Mesenchymal stem cell (in vitro differentiated cells and primary cell): ENCODE data around the gene ADAM22.
A peak's percentile ranks its signal among the peaks of the same experiment; 100 is the strongest.

ENCODE experiments used
- DNase-seq: peaks from one replicate; pipeline ENCODE4 v3.0.0-alpha.2; 2013
- H2AFZ ChIP-seq: one replicate; pipeline ENCODE4 v1.6.1; 2013; ENCODE audit warnings: low read depth, mild to moderate bottlenecking, control low read depth, inconsistent platforms, low read length, moderate library complexity
- H2AK5ac ChIP-seq: 2 replicates; pipeline ENCODE4 v1.6.1; 2013; ENCODE audit warnings: low read length, moderate library complexity, mild to moderate bottlenecking, inconsistent platforms; ENCODE audit not compliant: severe bottlenecking
- H2BK120ac ChIP-seq: one replicate; pipeline ENCODE4 v1.6.1; 2013; ENCODE audit warnings: low read depth, mild to moderate bottlenecking, inconsistent platforms, low read length, moderate library complexity
- H2BK12ac ChIP-seq, 2 experiments: one replicate each; pipeline ENCODE4 v1.6.1; 2013; ENCODE audit warnings: inconsistent platforms in 2 of 2, low read length in 2 of 2, mild to moderate bottlenecking in 2 of 2, moderate library complexity in 2 of 2, control low read depth in 1 of 2
- H2BK15ac ChIP-seq: one replicate; pipeline ENCODE4 v1.6.1; 2013; ENCODE audit warnings: mild to moderate bottlenecking, low read depth, inconsistent platforms; ENCODE audit not compliant: poor library complexity, severe bottlenecking
- H2BK5ac ChIP-seq: 2 replicates; pipeline ENCODE4 v1.6.1; 2013; ENCODE audit warnings: low read depth, mild to moderate bottlenecking, low read length, control low read depth, inconsistent platforms; ENCODE audit not compliant: poor library complexity, severe bottlenecking
- H3K14ac ChIP-seq, 2 experiments: one replicate each; pipeline ENCODE4 v1.6.1; 2013; ENCODE audit warnings: inconsistent platforms in 2 of 2, low read length in 2 of 2, control low read depth in 1 of 2, mild to moderate bottlenecking in 1 of 2, moderate library complexity in 1 of 2
- H3K18ac ChIP-seq, 2 experiments: one replicate each; pipeline ENCODE4 v1.6.1; 2013; ENCODE audit warnings: inconsistent platforms in 2 of 2, low read length in 2 of 2, control low read depth in 1 of 2, low read depth in 1 of 2, mild to moderate bottlenecking in 1 of 2
- H3K23ac ChIP-seq, 2 experiments: one replicate each; pipeline ENCODE4 v1.6.1; 2013; ENCODE audit warnings: inconsistent platforms in 2 of 2, low read length in 2 of 2, mild to moderate bottlenecking in 2 of 2, moderate library complexity in 2 of 2, control low read depth in 1 of 2
- H3K27ac ChIP-seq: 2 replicates; pipeline ENCODE4 v1.5.1; 2013; ENCODE audit warnings: mild to moderate bottlenecking, moderate library complexity, low read length, control low read depth, inconsistent platforms; ENCODE audit not compliant: poor library complexity, severe bottlenecking
- H3K27me3 ChIP-seq, 2 experiments: 2 replicates each; pipeline versions ENCODE4 v1.6.1 to v1.7.0; 2013; ENCODE audit warnings: low read length in 2 of 2, mild to moderate bottlenecking in 2 of 2, moderate library complexity in 2 of 2, control low read depth in 1 of 2, inconsistent platforms in 1 of 2; ENCODE audit not compliant: control insufficient read depth in 1 of 2, insufficient read depth in 1 of 2
- H3K36me3 ChIP-seq, 2 experiments: 2 replicates each; pipeline versions ENCODE4 v1.6.1 to v1.7.0; 2013; ENCODE audit warnings: low read length in 2 of 2, control low read depth in 1 of 2, inconsistent platforms in 1 of 2, low read depth in 1 of 2, mild to moderate bottlenecking in 1 of 2; ENCODE audit not compliant: insufficient read depth in 2 of 2, control insufficient read depth in 1 of 2
- H3K4ac ChIP-seq, 2 experiments: one replicate each; pipeline ENCODE4 v1.6.1; 2013; ENCODE audit warnings: inconsistent platforms in 2 of 2, low read length in 2 of 2, mild to moderate bottlenecking in 2 of 2, moderate library complexity in 2 of 2, control low read depth in 1 of 2, low read depth in 1 of 2
- H3K4me1 ChIP-seq: 2 replicates; pipeline ENCODE4 v1.6.1; 2013; ENCODE audit warnings: low read depth, low read length, control low read depth; ENCODE audit not compliant: control insufficient read depth, insufficient read depth
- H3K4me2 ChIP-seq: 2 replicates; pipeline ENCODE4 v1.6.1; 2013; ENCODE audit warnings: low read length, mild to moderate bottlenecking, inconsistent platforms; ENCODE audit not compliant: poor library complexity, severe bottlenecking
- H3K4me3 ChIP-seq, 2 experiments: 2 replicates each; pipeline versions ENCODE4 v1.5.1 to v1.7.0; 2013; ENCODE audit warnings: low read length in 2 of 2, mild to moderate bottlenecking in 2 of 2, control low read depth in 1 of 2, low read depth in 1 of 2; ENCODE audit not compliant: insufficient read depth in 1 of 2
- H3K79me1 ChIP-seq: replicated peaks from 2 replicates; pipeline ENCODE4 v1.6.1; 2013; ENCODE audit warnings: mild to moderate bottlenecking, control low read depth, low read length, inconsistent platforms; ENCODE audit not compliant: poor library complexity, severe bottlenecking
- H3K9ac ChIP-seq: 2 replicates; pipeline ENCODE4 v1.7.0; 2013; ENCODE audit warnings: mild to moderate bottlenecking, low read length, moderate library complexity
- H3K9me3 ChIP-seq: 2 replicates; pipeline ENCODE4 v1.7.0; 2013; ENCODE audit warnings: mild to moderate bottlenecking, low read length; ENCODE audit not compliant: control insufficient read depth
- H4K8ac ChIP-seq: one replicate; pipeline ENCODE4 v1.6.1; 2013; ENCODE audit warnings: inconsistent platforms, mild to moderate bottlenecking, low read length, moderate library complexity
- H4K91ac ChIP-seq: one replicate; pipeline ENCODE4 v1.6.1; 2013; ENCODE audit warnings: mild to moderate bottlenecking, low read length, inconsistent platforms
- WGBS: methylation state at CpG from one replicate; pipeline ENCODE4 v1.1.7; 2013; ENCODE audit warnings: mixed read lengths; 5-methylcytosine and 5-hydroxymethylcytosine counted together

Gene ADAM22

GRCh38 chr7:87999261-87999660, 65.2 kb downstream of the ADAM22 start:
- WGBS: no CpG with 5 or more reads among the region's 1 CpG
- no peak overlapping the region for H3K9ac ChIP-seq
- H3K4ac ChIP-seq: no peak overlapping the region
- no peak overlapping the region for H3K4me3 ChIP-seq
- H2BK5ac ChIP-seq: no peak overlapping the region
- H3K4me2 ChIP-seq: no peak overlapping the region
- H3K27me3 ChIP-seq: no peaks in the 10 kb centered on the region
- H2BK15ac ChIP-seq: no peak overlapping the region
- H3K23ac ChIP-seq: no peak overlapping the region
- H2BK12ac ChIP-seq: no peak overlapping the region
- H3K18ac ChIP-seq: no peak overlapping the region
- no peak overlapping the region for H4K8ac ChIP-seq
- no peak overlapping the region for H3K14ac ChIP-seq
- no peak overlapping the region for H4K91ac ChIP-seq
- H3K4me1 ChIP-seq: no peaks in the 10 kb centered on the region
- no peaks in the 10 kb centered on the region for H3K36me3 ChIP-seq
- H2AFZ ChIP-seq: no peak overlapping the region
- no peak overlapping the region for H3K27ac ChIP-seq
- no peaks in the 10 kb centered on the region for H3K9me3 ChIP-seq
- DNase-seq: no peak
- no peak overlapping the region for H2BK120ac ChIP-seq
- no peaks in the 10 kb centered on the region for H3K79me1 ChIP-seq
- H2AK5ac ChIP-seq: no peak overlapping the region

- no peak overlapping the region for H4K8ac ChIP-seq
- no peak overlapping the region for H2AK5ac ChIP-seq
- H2BK15ac ChIP-seq: no peak overlapping the region
- H3K27me3 ChIP-seq: no peaks in the 10 kb centered on the region
- peak overlapping the region in 1 of 2 experiments; percentile 65 for H3K14ac ChIP-seq
- no peaks in the 10 kb centered on the region for H3K4me1 ChIP-seq
- no peak overlapping the region for H2AFZ ChIP-seq
- no peak overlapping the region for H3K4me3 ChIP-seq
- H3K27ac ChIP-seq: no peak overlapping the region
- H3K36me3 ChIP-seq: no peaks in the 10 kb centered on the region
- 92% methylated on average over 5 of the region's 6 CpGs for WGBS
- no peaks in the 10 kb centered on the region for H3K79me1 ChIP-seq
- no peak overlapping the region for H2BK5ac ChIP-seq
- H3K18ac ChIP-seq: no peak overlapping the region
- peak overlapping the region; percentile 6 for H3K9ac ChIP-seq
- no peak overlapping the region for H4K91ac ChIP-seq
- no peak overlapping the region for H2BK12ac ChIP-seq
- no peaks in the 10 kb centered on the region for H3K9me3 ChIP-seq
- no peak overlapping the region for H3K4ac ChIP-seq
- H2BK120ac ChIP-seq: no peak overlapping the region
- H3K23ac ChIP-seq: no peak overlapping the region
- H3K4me2 ChIP-seq: peak overlapping the region; percentile 22
- DNase-seq: no peak
These were observed 67.9 kb downstream of the ADAM22 start for GRCh38 chr7:88001744-88002530.

- Histone ChIP-seq H3K4me1 (no peaks in the 10 kb centered on the region), H3K27ac (no peak overlapping the region)
These were observed 68.6 kb downstream of the ADAM22 start for GRCh38 chr7:88002617-88003016.

GRCh38 chr7:88003581-88003980, 69.5 kb downstream of the ADAM22 start:
- Histone ChIP-seq H3K4ac (no peak overlapping the region), H3K9me3 (no peaks in the 10 kb centered on the region), H3K4me3 (no peak overlapping the region), H4K91ac (no peak overlapping the region), H3K27me3 (no peaks in the 10 kb centered on the region), H2BK5ac (no peak overlapping the region), H3K9ac (peak overlapping the region; percentile 19), H2BK12ac (no peak overlapping the region), H2AFZ (no peak overlapping the region), H3K4me1 (no peaks in the 10 kb centered on the region), H2BK120ac (no peak overlapping the region), H3K27ac (no peak overlapping the region), H2AK5ac (no peak overlapping the region), H2BK15ac (no peak overlapping the region), H3K79me1 (no peaks in the 10 kb centered on the region), H3K36me3 (no peaks in the 10 kb centered on the region), H3K4me2 (no peak overlapping the region), H3K23ac (no peak overlapping the region), H4K8ac (no peak overlapping the region), H3K18ac (no peak overlapping the region), H3K14ac (no peak overlapping the region)
- 93% methylated on average over 3 of the region's 3 CpGs for WGBS
- DNase-seq: no peak

More at GRCh38 chr7:88002617-88003016, 68.6 kb downstream of the ADAM22 start:
- H4K8ac ChIP-seq: no peak overlapping the region
- H3K18ac ChIP-seq: no peak overlapping the region
- no peaks in the 10 kb centered on the region for H3K36me3 ChIP-seq
- peak overlapping the region; percentile 19 for H3K9ac ChIP-seq
- H2AFZ ChIP-seq: no peak overlapping the region
- H3K14ac ChIP-seq: no peak overlapping the region
- H3K79me1 ChIP-seq: no peaks in the 10 kb centered on the region
- no peak for DNase-seq
- no peak overlapping the region for H3K4me2 ChIP-seq
- H3K27me3 ChIP-seq: no peaks in the 10 kb centered on the region
- H3K4me3 ChIP-seq: no peak overlapping the region
- no peak overlapping the region for H2BK12ac ChIP-seq
- H3K23ac ChIP-seq: no peak overlapping the region
- H3K9me3 ChIP-seq: no peaks in the 10 kb centered on the region
- no peak overlapping the region for H2BK5ac ChIP-seq
- no peak overlapping the region for H3K4ac ChIP-seq
- no peak overlapping the region for H4K91ac ChIP-seq
- no peak overlapping the region for H2BK120ac ChIP-seq
- H2AK5ac ChIP-seq: no peak overlapping the region
- no peak overlapping the region for H2BK15ac ChIP-seq
